Naive B cell (primary cell): ENCODE data around the gene CLIP3. TPM values are rescaled to one million over a fixed set of nuclear protein-coding genes. Genes with fewer than 3 reads are reported as not detected.
A peak's percentile ranks its signal among the peaks of the same experiment; 100 is the strongest.
"Not testable (repeated sequence)": the region's sequence is repeated elsewhere in the genome, so short reads cannot be mapped to it uniquely, and the experiment has no call there.

ENCODE experiments used
- ATAC-seq, 2 donors: fragments of 150-1000 bp; cut with Tn5 transposase; 2 replicates each; pipeline ENCODE4 v1.10.0; 2021; ENCODE audit warnings: low read depth in 2 of 2, mild to moderate bottlenecking in 2 of 2, moderate library complexity in 2 of 2
- DNase-seq: peaks from one replicate; pipeline ENCODE4 v3.0.0; 2022
- H3K27ac Mint-ChIP-seq, 6 donors: one replicate each; pipeline ENCODE4 v1.8.0; 2020 to 2022; ENCODE audit warnings: mild to moderate bottlenecking in 6 of 6, mixed read lengths in 6 of 6, moderate library complexity in 5 of 6, inconsistent platforms in 2 of 6
- H3K27me3 Mint-ChIP-seq, 3 donors: one replicate each; pipeline ENCODE4 v1.8.0; 2021 to 2022; ENCODE audit warnings: mixed read lengths in 3 of 3, mild to moderate bottlenecking in 1 of 3
- H3K36me3 Mint-ChIP-seq, 2 donors: one replicate each; pipeline ENCODE4 v1.8.0; 2020 to 2022; ENCODE audit warnings: mixed read lengths in 2 of 2, inconsistent platforms in 1 of 2, mild to moderate bottlenecking in 1 of 2
- H3K4me1 Mint-ChIP-seq, 3 donors: one replicate each; pipeline ENCODE4 v1.8.0; 2020 to 2022; ENCODE audit warnings: mixed read lengths in 3 of 3, inconsistent platforms in 1 of 3, mild to moderate bottlenecking in 1 of 3, moderate library complexity in 1 of 3
- H3K4me3 Mint-ChIP-seq, 8 donors: one replicate each; pipeline ENCODE4 v1.8.0; 2020 to 2022; ENCODE audit warnings: mild to moderate bottlenecking in 8 of 8, mixed read lengths in 8 of 8, moderate library complexity in 8 of 8, inconsistent platforms in 2 of 8
- H3K9me3 Mint-ChIP-seq, 7 donors: one replicate each; pipeline ENCODE4 v1.8.0; 2020 to 2022; ENCODE audit warnings: mixed read lengths in 7 of 7, mild to moderate bottlenecking in 5 of 7, inconsistent platforms in 2 of 7, moderate library complexity in 1 of 7
- polyA plus RNA-seq, 6 donors: library from polyadenylated mRNA; unstranded; fragments of 300-500 nt; fragmentation: Illumina TruSeq; gene quantifications; one replicate each; pipeline ENCODE4 v1.2.3, GENCODE V29; 2021; ENCODE audit warnings: low read depth in 6 of 6

CLIP3 gene
- polyA plus RNA-seq, 6 donors from 2014 or later, result 1.8 TPM; not detected in 5

DNA sequence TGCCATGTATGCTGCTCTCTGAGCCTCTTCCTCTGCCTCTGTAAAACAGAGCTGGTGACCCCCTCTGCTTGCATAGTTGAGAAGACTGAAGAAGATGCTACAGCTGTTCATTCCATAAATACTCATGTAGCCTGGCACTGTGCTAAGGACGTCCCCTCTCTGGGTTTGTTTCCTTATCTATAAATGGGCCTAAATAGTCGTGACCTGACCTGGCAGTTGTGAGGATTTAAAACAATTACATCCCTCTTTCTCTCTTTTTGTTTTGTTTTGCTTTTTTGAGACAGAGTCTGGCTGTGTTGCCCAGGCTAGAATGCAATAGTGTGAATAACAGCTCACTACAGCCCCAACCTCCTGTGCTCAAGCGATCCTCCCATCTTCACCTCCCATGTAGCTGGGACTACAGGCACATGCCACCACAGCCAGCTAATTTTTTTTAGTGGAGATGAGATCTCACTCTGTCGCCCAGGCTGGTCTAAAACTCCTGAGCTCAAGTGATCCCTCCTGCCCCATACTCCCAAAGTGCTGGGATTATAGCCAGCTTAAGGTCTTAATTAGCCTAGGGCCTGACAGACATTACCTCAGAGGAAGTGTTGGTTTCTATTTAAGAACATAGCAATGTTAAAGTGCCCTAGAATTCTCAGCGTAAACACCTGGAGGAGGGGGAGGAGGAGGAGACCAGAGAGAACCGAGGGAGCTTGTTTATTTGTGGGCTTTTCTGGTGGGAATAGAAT, 26.7 kb upstream of the CLIP3 start:
- DNase-seq, result no peak
- H3K9me3 Mint-ChIP-seq, result no peaks in the 10 kb centered on the region
- ATAC-seq, result no peak
- H3K36me3 Mint-ChIP-seq, result no peaks in the 10 kb centered on the region
- no peak overlapping the region for H3K27ac Mint-ChIP-seq
- H3K4me1 Mint-ChIP-seq, result peaks cover 8 to 12% (median 10%) of the 10 kb centered on the region in 3 donors
- no peaks in the 10 kb centered on the region for H3K27me3 Mint-ChIP-seq
- H3K4me3 Mint-ChIP-seq, result peak overlapping the region in 2 of 8 donors; percentile 7 to 52

DNA sequence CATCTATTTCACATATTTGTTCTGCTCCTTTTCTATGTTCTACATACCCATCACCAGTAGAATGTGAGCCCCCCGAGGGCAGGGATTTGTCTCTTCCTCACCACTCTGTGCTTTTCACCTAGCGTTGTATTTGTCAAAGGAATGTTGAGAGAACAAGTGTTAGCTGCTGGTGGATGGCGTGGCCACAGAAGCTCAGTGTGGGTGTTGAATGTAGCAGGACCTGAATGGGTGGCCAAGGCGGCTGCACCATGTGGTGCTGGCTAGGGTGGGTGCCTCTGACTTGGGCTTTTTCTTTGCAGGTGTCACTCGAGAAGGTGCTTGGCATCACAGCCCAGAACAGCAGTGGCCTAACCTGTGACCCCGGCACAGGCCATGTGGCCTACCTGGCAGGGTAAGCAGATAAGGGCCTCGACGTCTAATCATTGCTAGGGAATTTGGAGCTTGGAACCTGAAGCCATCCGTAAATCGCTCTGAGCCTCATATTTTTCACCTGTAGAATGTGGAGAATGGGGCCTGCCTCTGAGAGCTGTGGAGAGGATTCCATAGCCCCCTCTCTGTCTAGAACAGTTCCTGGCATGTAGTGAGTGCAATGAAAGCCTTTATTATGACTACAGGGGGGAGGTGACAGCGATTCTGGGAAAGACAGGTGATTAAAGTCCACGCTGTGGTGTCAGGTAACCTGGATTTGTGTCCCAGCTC, 26.0 kb upstream of the CLIP3 start:
- ATAC-seq (no peak), DNase-seq (no peak)
- no peaks in the 10 kb centered on the region for H3K27me3 Mint-ChIP-seq
- H3K27ac Mint-ChIP-seq, result peak overlapping the region in 1 of 6 donors; percentile 75
- peak overlapping the region in 1 of 8 donors; percentile 52 for H3K4me3 Mint-ChIP-seq
- no peaks in the 10 kb centered on the region for H3K36me3 Mint-ChIP-seq
- H3K4me1 Mint-ChIP-seq, result peaks cover 10 to 20% (median 14%) of the 10 kb centered on the region in 3 donors
- H3K9me3 Mint-ChIP-seq, result no peaks in the 10 kb centered on the region

DNA sequence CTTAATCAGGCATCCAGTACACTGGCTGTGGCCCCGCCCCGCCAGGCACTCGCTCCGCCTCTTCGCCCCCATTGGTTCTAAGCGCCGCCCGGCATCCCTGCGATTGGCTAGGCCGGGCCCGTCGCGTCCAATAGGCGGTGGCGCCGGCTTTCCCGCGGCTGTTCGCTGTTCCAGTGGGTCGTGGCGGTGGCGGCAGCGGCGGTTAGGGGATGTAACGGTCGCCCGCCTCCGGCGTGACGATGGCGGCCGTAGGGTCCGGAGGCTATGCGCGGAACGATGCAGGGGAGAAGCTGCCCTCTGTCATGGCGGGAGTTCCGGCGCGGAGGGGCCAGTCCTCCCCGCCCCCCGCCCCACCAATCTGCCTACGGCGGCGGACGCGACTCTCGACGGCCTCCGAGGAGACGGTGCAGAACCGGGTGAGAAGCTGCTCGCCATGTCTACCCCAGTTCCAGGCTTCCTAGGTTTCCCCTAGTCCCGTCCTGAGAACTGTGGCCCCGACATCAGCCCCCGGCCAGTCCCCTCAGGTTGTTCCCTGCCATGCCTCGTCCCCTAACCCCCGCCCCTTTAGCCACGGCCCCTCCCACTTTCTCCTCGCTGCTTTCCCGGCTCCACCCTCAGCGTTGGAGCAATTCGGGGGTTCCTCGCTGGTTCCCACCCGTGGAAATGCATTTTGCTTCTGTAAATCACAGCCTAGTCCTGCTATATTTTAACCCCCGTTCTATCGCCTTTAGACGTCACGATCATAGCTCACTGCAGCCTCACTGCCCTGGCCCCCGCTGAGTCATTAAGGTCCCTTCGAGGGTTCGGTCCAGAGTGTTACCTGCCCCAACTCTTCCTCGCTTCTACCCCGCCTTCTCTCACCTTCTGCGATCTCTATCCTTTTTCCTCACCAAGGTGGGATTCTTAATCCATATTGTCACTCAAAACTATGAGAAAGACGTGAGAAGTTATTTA, 22.3 kb upstream of the CLIP3 start, which contains the start of gene WDR62:
TSS of gene WDR62 (plus strand) at position 165 of the 954 bp plus-strand sequence. CDS start at position 240, 75 bp downstream.
- peak; percentile 68 to 70 for ATAC-seq

DNA sequence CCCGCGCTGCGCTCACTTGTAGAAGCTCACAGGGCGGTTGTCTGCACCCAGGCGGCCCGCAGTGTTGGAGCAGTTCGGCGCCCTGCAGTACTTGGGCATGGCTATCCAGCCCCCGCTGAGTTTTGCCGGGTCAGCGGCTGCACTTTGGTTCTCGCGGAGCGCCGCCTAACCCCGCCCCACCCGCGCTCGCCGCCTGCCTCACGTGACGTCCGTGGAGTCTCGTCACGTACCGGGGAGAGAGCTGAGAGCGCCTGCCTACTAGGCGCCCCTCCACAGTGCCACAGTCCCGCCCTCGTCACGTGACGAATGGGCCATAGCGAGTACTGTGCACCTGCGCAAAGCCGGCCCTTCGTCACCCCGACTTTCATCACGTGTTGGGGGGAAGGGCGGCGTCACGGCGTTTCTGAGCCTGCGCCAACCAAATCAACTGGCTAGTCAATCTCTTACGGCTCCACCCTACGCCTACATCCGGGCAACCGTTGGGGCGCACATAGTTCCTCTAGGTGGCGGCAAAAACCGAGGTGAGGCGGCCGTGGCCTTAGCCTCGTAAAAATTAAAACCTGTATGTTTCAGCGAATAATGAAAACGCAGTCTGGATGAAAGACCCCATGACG, 21.6 kb upstream of the CLIP3 start, which contains the start of gene THAP8:
TSS of gene THAP8 (minus strand) at position 167 of the 614 bp plus-strand sequence. CDS start at position 99, 68 bp downstream.
- peak within 1 kb of the TSS; percentile 94 to 100 (median 100) for H3K27ac Mint-ChIP-seq
- H3K4me3 Mint-ChIP-seq, result peak within 1 kb of the TSS; percentile 86 to 100 (median 98)
- peak; percentile 100 for DNase-seq
- no peaks in the 10 kb centered on the region for H3K36me3 Mint-ChIP-seq
- ATAC-seq, result peak; percentile 80 to 82
- peaks cover 15 to 35% (median 26%) of the 10 kb centered on the region in 3 donors for H3K4me1 Mint-ChIP-seq
- H3K27me3 Mint-ChIP-seq, result no peaks in the 10 kb centered on the region
- no peaks in the 10 kb centered on the region for H3K9me3 Mint-ChIP-seq

More for the DNA sequence above, 22.3 kb upstream of the CLIP3 start, which contains the start of gene WDR62:
- H3K4me3 Mint-ChIP-seq, result peak within 1 kb of the TSS; percentile 86 to 100 (median 98)
- H3K4me1 Mint-ChIP-seq, result peaks cover 15 to 35% (median 26%) of the 10 kb centered on the region in 3 donors
- H3K27me3 Mint-ChIP-seq, result no peaks in the 10 kb centered on the region
- no peaks in the 10 kb centered on the region for H3K36me3 Mint-ChIP-seq
- DNase-seq, result peak; percentile 95
- H3K9me3 Mint-ChIP-seq, result no peaks in the 10 kb centered on the region
- H3K27ac Mint-ChIP-seq, result peak within 1 kb of the TSS; percentile 94 to 100 (median 100)

DNA sequence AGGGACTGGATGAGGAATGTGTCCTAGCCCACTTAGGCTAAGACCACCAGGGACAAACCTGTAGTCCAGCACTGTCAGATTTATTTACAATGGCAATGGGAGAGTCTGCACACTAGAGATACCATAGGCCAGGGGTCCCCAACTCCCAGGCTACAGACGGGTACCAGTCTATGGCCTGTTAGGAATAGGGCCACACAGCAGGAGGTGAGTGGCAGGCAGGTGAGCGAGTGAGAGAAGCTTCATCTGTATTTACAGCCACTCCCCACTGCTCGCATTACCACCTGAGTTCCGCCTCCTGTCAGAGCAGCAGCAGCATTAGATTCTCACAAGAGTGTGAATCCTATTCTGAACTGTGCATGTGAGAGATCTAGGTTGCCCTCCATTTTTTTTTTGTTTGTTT, 19.0 kb upstream of the CLIP3 start:
- ATAC-seq (no peak), DNase-seq (no peak)
- Mint-ChIP-seq H3K36me3 (no peaks in the 10 kb centered on the region), H3K4me3 (peak overlapping the region in 4 of 8 donors; percentile 16 to 82 (median 42)), H3K27ac (no peak overlapping the region), H3K9me3 (no peaks in the 10 kb centered on the region), H3K27me3 (no peaks in the 10 kb centered on the region), H3K4me1 (peaks cover 15 to 35% (median 26%) of the 10 kb centered on the region in 3 donors)

DNA sequence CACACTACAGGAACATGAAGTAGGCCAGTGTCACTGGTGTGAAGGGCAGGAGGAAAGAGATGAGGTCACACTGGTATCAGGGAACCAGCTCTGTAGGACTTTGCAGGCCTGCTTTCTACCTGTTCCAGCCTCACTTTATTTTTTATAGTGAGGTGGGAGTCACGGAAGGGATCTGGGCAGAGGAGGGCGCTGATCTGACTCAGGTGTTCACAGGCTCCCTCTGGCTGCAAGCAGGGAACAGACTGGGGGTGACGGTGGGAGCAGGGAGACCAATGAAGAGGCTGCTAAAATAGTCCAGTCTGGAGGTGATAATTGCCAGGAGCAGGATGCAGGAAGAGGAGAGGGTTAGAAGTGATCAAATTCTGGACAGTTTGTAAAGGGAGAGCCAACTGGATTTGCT, 18.6 kb upstream of the CLIP3 start:
- Mint-ChIP-seq H3K36me3 (no peaks in the 10 kb centered on the region), H3K27ac (peak overlapping the region in 3 of 6 donors; percentile 16 to 41 (median 34)), H3K4me1 (peaks cover 15 to 33% (median 24%) of the 10 kb centered on the region in 3 donors), H3K27me3 (no peaks in the 10 kb centered on the region), H3K4me3 (peak overlapping the region in 3 of 8 donors; percentile 17 to 82 (median 29)), H3K9me3 (no peaks in the 10 kb centered on the region)
- DNase-seq, result no peak
- no peak for ATAC-seq

DNA sequence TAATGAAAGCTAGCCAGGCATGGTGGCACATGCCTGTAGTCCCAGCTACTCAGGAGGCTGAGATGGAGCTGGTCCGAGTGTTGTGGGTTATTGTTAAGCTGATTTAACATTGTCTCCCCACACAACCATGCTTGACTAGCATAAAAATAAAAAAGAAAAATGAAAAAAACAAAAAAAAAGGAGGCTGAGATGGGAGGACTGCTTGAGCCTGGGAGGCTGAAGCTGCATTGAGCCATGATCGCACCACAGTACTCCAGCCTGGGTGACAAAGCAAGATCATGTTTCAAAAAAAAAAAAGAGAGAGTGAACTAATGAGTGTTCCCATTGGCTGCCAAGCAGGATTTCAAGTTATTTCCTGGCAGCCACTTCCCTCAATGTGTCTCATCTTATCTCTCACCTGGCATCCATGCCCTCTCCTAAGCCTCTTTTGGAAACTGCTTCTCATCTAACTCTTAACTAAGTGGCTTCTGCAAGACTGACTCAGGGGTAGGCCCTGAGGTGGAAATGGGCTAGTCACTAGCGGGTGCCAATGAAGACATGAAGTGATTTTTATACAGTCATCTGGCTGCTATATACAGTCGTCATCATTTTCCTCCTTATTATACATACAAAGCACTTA, 16.5 kb upstream of the CLIP3 start:
- H3K4me3 Mint-ChIP-seq, result no peak overlapping the region

DNA sequence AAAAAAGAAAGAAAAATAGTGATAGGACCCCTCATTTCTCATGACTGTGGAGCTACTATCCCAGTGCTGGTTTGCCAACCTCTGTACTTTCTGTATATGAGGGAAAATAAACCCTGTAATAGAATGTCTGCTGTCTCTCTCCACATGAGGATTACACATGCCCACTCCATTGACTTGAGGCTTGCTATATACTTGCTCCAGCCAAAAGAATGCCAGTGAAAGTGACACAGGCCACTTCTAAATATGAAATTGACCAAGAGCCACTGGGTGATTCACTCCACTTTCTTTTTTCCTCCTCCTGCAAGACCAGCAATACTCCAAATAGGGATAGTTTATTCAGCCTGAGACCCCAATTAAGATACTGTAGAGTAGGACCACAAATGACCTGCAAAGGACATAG, 15.2 kb upstream of the CLIP3 start:
- DNase-seq, result no peak
- peaks cover 2 to 12% (median 10%) of the 10 kb centered on the region in 3 donors for H3K4me1 Mint-ChIP-seq
- no peak overlapping the region for H3K27ac Mint-ChIP-seq
- ATAC-seq, result no peak
- H3K9me3 Mint-ChIP-seq, result no peaks in the 10 kb centered on the region
- peaks cover 0 to 8% of the 10 kb centered on the region in 2 donors for H3K36me3 Mint-ChIP-seq
- no peaks in the 10 kb centered on the region for H3K27me3 Mint-ChIP-seq
- H3K4me3 Mint-ChIP-seq, result no peak overlapping the region

More for the DNA sequence above, 16.5 kb upstream of the CLIP3 start:
- peak overlapping the region in 1 of 6 donors; percentile 26 for H3K27ac Mint-ChIP-seq
- no peak for ATAC-seq
- no peaks in the 10 kb centered on the region for H3K9me3 Mint-ChIP-seq
- H3K36me3 Mint-ChIP-seq, result peaks cover 0 to 8% of the 10 kb centered on the region in 2 donors
- no peak for DNase-seq
- H3K4me1 Mint-ChIP-seq, result peaks cover 7 to 21% (median 15%) of the 10 kb centered on the region in 3 donors
- no peaks in the 10 kb centered on the region for H3K27me3 Mint-ChIP-seq

DNA sequence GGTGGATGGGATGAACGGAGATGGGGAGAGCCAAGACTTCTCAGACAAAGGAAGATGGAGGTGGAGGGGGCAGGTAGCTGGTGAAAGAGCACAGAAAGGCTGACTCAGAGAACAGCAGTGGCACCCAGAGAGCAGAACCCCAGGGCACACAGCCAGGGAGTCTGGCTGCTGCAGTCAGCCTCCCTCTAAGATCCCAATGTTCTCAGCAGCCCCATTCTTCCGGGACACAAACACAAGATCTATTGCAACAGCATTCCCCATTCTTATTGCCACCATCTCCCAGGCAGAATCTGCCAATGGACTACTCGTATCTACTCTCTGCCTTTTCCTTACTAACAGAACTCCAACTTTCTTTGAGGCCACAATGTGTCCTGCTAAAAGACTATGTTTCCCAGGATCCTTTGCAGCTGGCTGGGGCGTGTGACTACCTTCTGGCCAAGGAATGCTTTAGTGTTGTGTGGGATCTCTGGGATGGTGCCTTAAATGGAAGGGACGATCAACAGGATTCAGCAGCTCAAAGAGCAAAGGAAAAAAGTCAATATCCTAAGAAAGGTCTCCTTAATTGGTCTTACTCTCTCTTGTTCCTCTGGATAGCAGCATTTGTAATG, 13.9 kb upstream of the CLIP3 start:
- Mint-ChIP-seq H3K9me3 (no peaks in the 10 kb centered on the region), H3K27ac (no peak overlapping the region), H3K27me3 (no peaks in the 10 kb centered on the region), H3K36me3 (peaks cover 0 to 8% of the 10 kb centered on the region in 2 donors), H3K4me1 (peaks cover 0 to 11% (median 9%) of the 10 kb centered on the region in 3 donors), H3K4me3 (no peak overlapping the region)
- no peak for ATAC-seq
- DNase-seq, result no peak

DNA sequence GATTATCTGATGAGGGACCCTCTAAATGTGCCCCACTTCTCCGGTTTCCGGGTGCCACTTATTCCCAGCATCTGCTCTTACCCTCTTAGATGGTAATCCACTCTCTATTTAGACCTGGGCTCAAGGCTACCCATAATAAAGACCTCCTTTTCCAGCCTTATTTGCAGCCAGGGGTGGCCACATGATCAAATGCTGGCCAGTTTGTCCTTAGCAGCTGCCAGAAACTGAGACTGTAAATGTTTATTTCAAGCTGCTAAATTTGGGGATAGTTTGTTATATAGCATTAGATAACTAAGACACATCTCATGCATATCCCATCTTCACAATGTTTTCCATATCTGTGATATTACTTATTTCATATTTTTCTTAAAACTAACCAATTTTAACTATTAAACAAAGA, 11.3 kb upstream of the CLIP3 start:
- no peaks in the 10 kb centered on the region for H3K27me3 Mint-ChIP-seq
- H3K27ac Mint-ChIP-seq, result no peak overlapping the region
- no peak for ATAC-seq
- H3K4me3 Mint-ChIP-seq, result no peak overlapping the region
- no peaks in the 10 kb centered on the region for H3K9me3 Mint-ChIP-seq
- H3K4me1 Mint-ChIP-seq, result peaks cover 0 to 4% (median 0%) of the 10 kb centered on the region in 3 donors
- DNase-seq, result no peak
- peaks cover 0 to 8% of the 10 kb centered on the region in 2 donors for H3K36me3 Mint-ChIP-seq

DNA sequence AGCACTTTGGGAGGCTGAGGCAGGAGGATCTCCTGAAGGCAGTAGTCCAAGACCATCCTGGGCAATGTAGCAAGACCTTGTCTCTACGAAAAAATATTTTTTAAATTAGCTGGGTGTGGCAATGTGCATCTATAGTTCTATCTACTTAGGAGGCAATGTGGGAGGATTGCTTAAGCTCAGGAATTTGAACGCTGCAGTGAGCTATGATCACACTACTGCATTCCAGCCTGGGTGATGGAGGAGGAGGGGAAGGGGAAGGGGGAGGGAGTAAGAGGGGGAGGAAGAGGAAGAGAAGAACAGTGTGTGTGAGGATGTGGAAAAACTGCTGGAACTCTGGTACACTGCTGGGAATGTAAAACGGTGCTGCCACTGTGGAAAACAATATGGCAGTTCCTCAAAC, 9.2 kb upstream of the CLIP3 start:
- no peak overlapping the region for H3K4me3 Mint-ChIP-seq
- peaks cover 3 to 11% (median 5%) of the 10 kb centered on the region in 3 donors for H3K4me1 Mint-ChIP-seq
- DNase-seq (no peak), ATAC-seq (no peak)
- peaks cover 0 to 8% of the 10 kb centered on the region in 2 donors for H3K36me3 Mint-ChIP-seq
- H3K9me3 Mint-ChIP-seq, result no peaks in the 10 kb centered on the region
- H3K27me3 Mint-ChIP-seq, result no peaks in the 10 kb centered on the region
- H3K27ac Mint-ChIP-seq, result no peak overlapping the region

DNA sequence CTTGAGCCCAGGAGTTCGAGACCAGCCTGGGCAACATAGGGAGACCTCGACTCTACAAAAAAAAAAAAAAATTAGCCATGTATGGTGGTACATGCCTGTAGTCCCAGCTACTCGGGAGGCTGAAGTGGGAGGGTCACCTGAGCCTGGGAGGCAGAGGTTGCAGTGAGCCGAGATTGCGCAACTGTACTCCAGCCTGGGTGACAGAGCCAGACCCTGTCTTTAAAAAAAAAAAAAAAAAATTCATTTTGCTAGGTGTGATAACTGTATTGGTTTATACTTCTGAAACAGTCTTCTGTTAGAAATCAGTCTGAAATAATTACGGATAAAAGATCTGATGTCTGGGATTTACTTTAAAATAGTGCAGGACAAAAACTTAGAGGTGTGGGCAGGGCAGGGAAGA, 8.4 kb upstream of the CLIP3 start:
- H3K36me3 Mint-ChIP-seq, H3K4me3 Mint-ChIP-seq: not testable (repeated sequence)
- H3K4me1 Mint-ChIP-seq, result peaks cover 3 to 12% (median 5%) of the 10 kb centered on the region in 3 donors

More for the DNA sequence above, 8.4 kb upstream of the CLIP3 start:
- not testable (repeated sequence) for H3K27me3 Mint-ChIP-seq, ATAC-seq, H3K27ac Mint-ChIP-seq, H3K9me3 Mint-ChIP-seq, DNase-seq
